GM06990 (cell line): ENCODE data around the gene SF3A2.

Experiments
- DNase-seq: peaks from one replicate; pipeline ENCODE4 v3.0.0-alpha.2; 2011; ENCODE audit not compliant: insufficient read length; ENCODE audit errors: extremely low read depth
- H3K27me3 ChIP-seq: replicated peaks from 2 replicates; pipeline ENCODE4 v1.6.0; 2011; ENCODE audit warnings: low read length; ENCODE audit not compliant: control insufficient read depth, insufficient read depth
- H3K36me3 ChIP-seq: 2 replicates; pipeline ENCODE4 v1.5.1; 2011; ENCODE audit warnings: low read length; ENCODE audit not compliant: control insufficient read depth, insufficient read depth
- H3K4me3 ChIP-seq: replicated peaks from 2 replicates; pipeline ENCODE4 v1.5.1; 2011; ENCODE audit warnings: low read depth, mild to moderate bottlenecking, control low read depth, low read length
- CTCF ChIP-seq: IDR thresholded peaks from 2 replicates; pipeline ENCODE4 v1.5.1; 2011; ENCODE audit warnings: low read length, control low read depth, mild to moderate bottlenecking, inconsistent platforms; ENCODE audit not compliant: insufficient read depth, poor library complexity, severe bottlenecking

SF3A2 gene

DNA sequence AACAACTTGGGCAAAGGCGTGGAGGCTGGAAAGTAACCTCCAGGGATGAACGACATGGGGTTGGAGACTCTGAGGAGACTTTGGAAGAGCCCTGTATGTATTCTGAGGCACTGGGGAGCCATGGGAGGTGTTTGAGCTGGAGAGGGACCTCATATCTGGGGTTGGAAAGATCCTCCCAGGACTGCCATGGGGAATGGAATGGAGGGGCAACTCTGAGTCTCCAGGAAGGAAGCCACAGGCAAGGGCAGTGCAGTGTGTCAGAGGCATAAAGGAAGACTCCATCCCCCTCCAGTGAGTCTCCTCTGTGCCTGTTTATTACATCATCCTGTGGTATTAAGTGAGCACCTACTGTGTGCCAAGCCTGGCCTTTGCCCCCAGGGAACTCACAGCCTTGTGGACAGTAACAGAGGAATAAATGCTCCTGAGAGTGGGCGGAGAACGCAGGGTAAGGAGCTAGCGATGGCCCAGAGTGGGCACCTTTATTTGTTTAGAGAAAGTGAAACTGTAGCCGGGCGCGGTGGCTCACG is 37.6 kb downstream of the SF3A2 start:
- Histone ChIP-seq H3K36me3 (peaks cover 11% of the 10 kb centered on the region), H3K4me3 (no peak overlapping the region), H3K27me3 (no peaks in the 10 kb centered on the region)
- TF ChIP-seq CTCF, result no peak
- no peak for DNase-seq

DNA sequence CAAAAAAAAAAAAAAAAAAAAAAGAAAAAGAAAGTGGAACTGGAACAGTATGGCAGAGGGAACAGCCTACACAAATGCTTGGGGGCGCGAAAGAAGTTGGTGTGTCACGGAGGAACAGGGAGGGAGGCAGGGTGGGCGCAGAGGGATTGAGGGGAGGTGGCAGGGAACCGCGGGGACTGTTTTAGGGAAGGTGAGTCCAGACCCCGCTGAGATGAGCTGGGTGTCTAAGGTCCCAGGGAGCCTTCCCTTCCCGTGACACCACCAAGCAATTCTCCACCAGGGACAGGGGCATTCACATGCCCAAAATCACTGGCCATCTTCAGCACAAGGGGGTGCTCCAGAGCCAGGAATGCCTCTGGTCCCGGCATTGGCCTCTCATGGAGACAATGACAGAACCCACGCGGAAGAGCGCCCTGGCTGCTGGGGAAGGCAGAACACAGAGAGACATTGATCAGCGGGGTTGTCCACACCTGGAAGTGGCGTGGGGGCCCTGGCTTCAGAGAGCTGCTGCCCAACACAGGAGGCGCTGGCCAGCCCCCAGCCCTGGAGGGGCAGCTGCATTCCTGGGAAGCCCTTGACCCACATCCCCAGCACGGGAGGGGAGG is 38.4 kb downstream of the SF3A2 start:
- no peak for DNase-seq
- Histone ChIP-seq H3K27me3 (no peaks in the 10 kb centered on the region), H3K36me3 (peaks cover 11% of the 10 kb centered on the region), H3K4me3 (no peak overlapping the region)
- peak; percentile 49 for TF ChIP-seq CTCF

DNA sequence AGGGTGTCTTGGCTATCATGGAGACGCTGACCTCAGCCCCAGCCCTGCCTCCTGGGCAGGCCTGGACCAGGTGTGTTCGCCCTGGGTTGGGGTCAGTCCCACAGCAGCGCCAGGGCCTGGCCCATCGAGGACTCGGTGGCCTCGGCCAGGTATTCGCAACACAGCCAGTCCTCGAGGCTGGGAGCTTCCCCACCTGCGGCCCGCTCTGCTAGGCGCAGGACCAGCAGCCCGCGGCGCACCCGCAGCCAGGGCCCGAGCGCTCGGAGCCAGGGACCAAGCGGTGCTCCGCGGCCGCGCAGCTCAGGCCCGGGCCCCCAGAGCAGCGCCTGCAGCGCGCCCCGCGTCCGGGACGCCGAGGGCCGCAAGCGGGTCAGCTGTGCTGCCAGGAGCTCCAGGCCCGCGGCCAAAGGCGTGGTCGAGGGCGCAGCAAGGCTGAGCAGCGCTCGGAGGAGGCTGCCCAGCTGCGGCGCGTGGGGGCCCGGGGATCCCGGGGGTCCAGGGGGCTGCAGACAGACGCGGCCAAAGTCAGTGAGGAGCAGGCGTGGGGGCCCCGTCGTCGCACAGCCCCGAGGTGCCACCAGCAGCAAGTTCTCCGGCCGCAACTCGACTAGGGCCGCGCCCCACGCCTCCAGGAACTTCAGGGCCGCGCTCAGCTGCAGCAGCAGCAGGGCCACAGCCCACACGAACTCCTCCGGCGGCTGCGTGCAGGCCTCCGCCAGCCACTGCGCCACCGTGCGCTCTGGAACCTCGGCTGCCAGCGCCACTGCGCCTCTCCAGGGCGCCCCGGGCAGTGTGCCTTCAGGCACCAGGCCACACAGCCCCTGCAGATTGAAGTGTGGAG is 39.2 kb downstream of the SF3A2 start:
- no peak for DNase-seq
- Histone ChIP-seq H3K27me3 (no peaks in the 10 kb centered on the region), H3K36me3 (peaks cover 11% of the 10 kb centered on the region), H3K4me3 (no peak overlapping the region)
- TF ChIP-seq CTCF, result no peak

GRCh38 chr19:2276429-2276986 is 39.9 kb downstream of the SF3A2 start:
- Histone ChIP-seq H3K36me3 (peaks cover 11% of the 10 kb centered on the region), H3K4me3 (no peak overlapping the region), H3K27me3 (no peaks in the 10 kb centered on the region)
- no peak for DNase-seq
- no peak for TF ChIP-seq CTCF

DNA sequence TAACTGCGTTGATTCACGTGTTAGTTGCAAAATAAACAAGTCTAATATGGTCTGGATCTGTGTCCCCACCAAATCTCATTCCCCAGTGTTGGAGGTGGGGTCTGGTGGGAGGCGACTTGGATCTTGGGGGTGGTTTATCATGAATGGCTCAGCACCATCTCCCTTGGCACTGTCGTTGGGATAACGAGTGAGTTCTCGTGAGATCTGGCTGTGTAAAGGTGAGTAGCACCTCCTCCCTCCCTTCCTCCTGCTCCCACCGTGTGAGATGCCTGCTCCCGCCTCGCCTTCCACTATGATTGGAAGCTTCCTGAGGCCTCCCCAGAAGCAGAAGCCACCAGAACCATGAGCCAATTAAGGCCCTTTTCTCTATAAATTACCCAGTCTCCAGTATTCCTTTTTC is 40.5 kb downstream of the SF3A2 start:
- no peak overlapping the region for H3K4me3 ChIP-seq
- no peak for DNase-seq
- H3K27me3 ChIP-seq, result no peaks in the 10 kb centered on the region
- no peak for TF ChIP-seq CTCF
- peaks cover 10% of the 10 kb centered on the region for H3K36me3 ChIP-seq
